SU-DHL-6 (cell line): ENCODE measurements around the gene MDC1.

Experiments used
- EZH2phosphoT487 ChIP-seq: fragments of 200-600 bp; sonication (generic), shearing (Covaris generic); conservative IDR thresholded peaks from 2 replicates; pipeline ENCODE4 v1.6.1; 2018; ENCODE audit warnings: mild to moderate bottlenecking, antibody characterized with exemption, low read length, moderate library complexity, mixed read lengths
- TF ChIP-seq, protein P1 (sequence below): fragments of 200-600 bp; sonication (generic); IDR thresholded peaks from one replicate; pipeline ENCODE4 v1.5.1; 2017; ENCODE audit warnings: antibody characterized with exemption, mild to moderate bottlenecking, low read length, moderate library complexity; ENCODE audit not compliant: insufficient read depth, poor library complexity, severe bottlenecking

DNA sequence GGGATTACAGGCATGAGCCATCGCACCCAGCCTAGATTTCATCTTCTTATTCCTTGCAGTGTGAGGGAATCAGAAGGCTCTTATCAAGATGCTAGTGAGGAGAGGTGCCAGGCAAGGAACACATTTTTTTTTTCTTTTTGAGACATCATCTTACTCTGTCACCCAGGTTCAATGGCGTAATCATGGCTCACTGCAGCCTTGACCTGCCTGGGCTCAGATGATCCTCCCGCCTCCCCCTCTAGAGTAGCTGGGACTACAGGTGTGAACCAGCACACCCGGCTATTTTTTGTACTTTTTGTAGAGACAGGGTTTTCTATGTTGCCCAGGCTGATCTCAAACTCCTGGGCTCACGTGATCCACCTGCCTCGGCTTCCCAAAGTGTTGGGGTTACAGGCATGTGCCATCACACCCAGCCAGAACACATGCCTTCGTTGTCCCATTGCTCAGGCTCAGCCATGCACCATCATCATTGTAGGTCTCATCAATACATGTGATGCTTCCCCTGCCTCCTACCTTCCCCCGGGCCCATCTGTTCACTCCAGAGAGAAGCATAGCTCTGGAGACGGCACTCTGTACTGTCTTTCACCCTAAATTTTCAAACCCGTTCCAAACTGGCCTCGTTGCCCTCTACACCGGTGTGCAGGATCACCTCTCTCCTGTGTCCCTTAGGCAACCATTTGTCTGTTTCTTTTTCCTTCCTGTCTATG lies 15.3 kb upstream of the MDC1 start:
- TF ChIP-seq, protein P1, sequence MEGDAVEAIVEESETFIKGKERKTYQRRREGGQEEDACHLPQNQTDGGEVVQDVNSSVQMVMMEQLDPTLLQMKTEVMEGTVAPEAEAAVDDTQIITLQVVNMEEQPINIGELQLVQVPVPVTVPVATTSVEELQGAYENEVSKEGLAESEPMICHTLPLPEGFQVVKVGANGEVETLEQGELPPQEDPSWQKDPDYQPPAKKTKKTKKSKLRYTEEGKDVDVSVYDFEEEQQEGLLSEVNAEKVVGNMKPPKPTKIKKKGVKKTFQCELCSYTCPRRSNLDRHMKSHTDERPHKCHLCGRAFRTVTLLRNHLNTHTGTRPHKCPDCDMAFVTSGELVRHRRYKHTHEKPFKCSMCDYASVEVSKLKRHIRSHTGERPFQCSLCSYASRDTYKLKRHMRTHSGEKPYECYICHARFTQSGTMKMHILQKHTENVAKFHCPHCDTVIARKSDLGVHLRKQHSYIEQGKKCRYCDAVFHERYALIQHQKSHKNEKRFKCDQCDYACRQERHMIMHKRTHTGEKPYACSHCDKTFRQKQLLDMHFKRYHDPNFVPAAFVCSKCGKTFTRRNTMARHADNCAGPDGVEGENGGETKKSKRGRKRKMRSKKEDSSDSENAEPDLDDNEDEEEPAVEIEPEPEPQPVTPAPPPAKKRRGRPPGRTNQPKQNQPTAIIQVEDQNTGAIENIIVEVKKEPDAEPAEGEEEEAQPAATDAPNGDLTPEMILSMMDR: no peak
- TF ChIP-seq EZH2phosphoT487: no peak
